Left ventricle myocardium superior (tissue), 1 donor: Measurements from ENCODE around the gene TSPAN32. TPM values are rescaled to one million over a fixed set of nuclear protein-coding genes. Genes with fewer than 3 reads are reported as not detected.
A peak's percentile ranks its signal among the peaks of the same experiment; 100 is the strongest.

Source experiments
- ATAC-seq: fragments of 200-7000 bp; cut with Tn5 transposase; one replicate; pipeline ENCODE4 v1.9.1; 2020; ENCODE audit warnings: mild to moderate bottlenecking, moderate library complexity
- DNase-seq: peaks from one replicate; pipeline ENCODE4 v3.0.0-alpha.2; 2020
- intact Hi-C: fragments of 100-400 bp; cut with micrococcal nuclease; formaldehyde crosslinking; loops from one replicate; pipeline ENCODE4 v1.11.0; 2022
- total RNA-seq: library from RNA; stranded (reverse); fragmentation: NEBNext Ultra II Directional; extraction: Animal tissue kit (Norgen Biotek cat#: 25700); gene quantifications from one replicate; pipeline ENCODE4 v1.2.1, GENCODE V29; 2021
- donor health status: DM: no; HTN: yes; CAD: no; lungs with severe emphysema.

The TSPAN32 gene
- total RNA-seq, 1 donor from 2014 or later: 19.9 TPM

- intact Hi-C loops: no loop called here
- DNase-seq (no peak), ATAC-seq (no peak)
These were observed 35.8 kb upstream of the TSPAN32 start for GRCh38 chr11:2265854-2266585.

- ATAC-seq (no peak), DNase-seq (no peak)
- intact Hi-C loops: no loop called here
These were observed 35.1 kb upstream of the TSPAN32 start for GRCh38 chr11:2266586-2267305.

GRCh38 chr11:2267306-2267850 is 34.4 kb upstream of the TSPAN32 start:
- DNase-seq (no peak), ATAC-seq (no peak)
- intact Hi-C loops: no loop called here

- DNase-seq (no peak), ATAC-seq (no peak)
- intact Hi-C loops: no loop called here
These were observed 33.7 kb upstream of the TSPAN32 start for GRCh38 chr11:2267851-2268728.

GRCh38 chr11:2268729-2269600 is 32.8 kb upstream of the TSPAN32 start:
- intact Hi-C loops: no loop called here
- ATAC-seq (peak; percentile 54), DNase-seq (peak; percentile 60)

- ATAC-seq (peak; percentile 65), DNase-seq (peak; percentile 73)
- intact Hi-C loops: no loop called here
These were observed 32.1 kb upstream of the TSPAN32 start for GRCh38 chr11:2269601-2270321.

GRCh38 chr11:2270322-2271076 is 31.3 kb upstream of the TSPAN32 start, which contains the start of gene ASCL2:
Gene ASCL2, minus strand, starts transcription at chr11:2270588. Its CDS starts 256 bp downstream, at chr11:2270332.
- intact Hi-C loops: no loop called here
- ATAC-seq (no peak), DNase-seq (no peak)

GRCh38 chr11:2271077-2271326 is 30.8 kb upstream of the TSPAN32 start:
- intact Hi-C loops: no loop called here
- DNase-seq (peak; percentile 76), ATAC-seq (peak; percentile 55)

- DNase-seq: no peak
- intact Hi-C loops: no loop called here
- no peak for ATAC-seq
These were observed 30.2 kb upstream of the TSPAN32 start for GRCh38 chr11:2271327-2272227.

- intact Hi-C loops: no loop called here
- DNase-seq: no peak
- no peak for ATAC-seq
These were observed 29.4 kb upstream of the TSPAN32 start for GRCh38 chr11:2272228-2272945.

- DNase-seq (no peak), ATAC-seq (no peak)
- intact Hi-C loops: no loop called here
These were observed 28.9 kb upstream of the TSPAN32 start for GRCh38 chr11:2272946-2273280.

- intact Hi-C loops: no loop called here
- no peak for DNase-seq
- no peak for ATAC-seq
These were observed 28.5 kb upstream of the TSPAN32 start for GRCh38 chr11:2273311-2273710.

- ATAC-seq (no peak), DNase-seq (no peak)
- intact Hi-C loops: no loop called here
These were observed 28.0 kb upstream of the TSPAN32 start for GRCh38 chr11:2273771-2274170.

- no peak for ATAC-seq
- intact Hi-C loops: no loop called here
- no peak for DNase-seq
These were observed 26.2 kb upstream of the TSPAN32 start for GRCh38 chr11:2275334-2276279.
